Activated CD4-positive, alpha-beta T cell treated with anti-CD3 and anti-CD28 coated beads for 36 hours (primary cell): ENCODE data around the gene NDUFAF2. TPM values are rescaled to one million over a fixed set of nuclear protein-coding genes. Genes with fewer than 3 reads are reported as not detected.

Experiments
- ATAC-seq: fragments of 200-7000 bp; cut with Tn5 transposase; one replicate; pipeline ENCODE4 v1.10.0; 2021; ENCODE audit warnings: mild to moderate bottlenecking, moderate library complexity
- CTCF ChIA-PET: fragments of 350-600 bp; sonication (Branson Sonifier 250); formaldehyde crosslinking; loops from one replicate; lab custom pipeline; 2021; ENCODE audit warnings: antibody characterized with exemption; lab: Charles Lee
- POLR2A ChIA-PET: fragments of 350-600 bp; sonication (Branson Sonifier 250); formaldehyde crosslinking; loops from one replicate; lab custom pipeline; 2021; ENCODE audit warnings: antibody characterized with exemption, inconsistent platforms; lab: Charles Lee
- DNase-seq: peaks from one replicate; pipeline ENCODE4 v3.0.0-alpha.2; 2020
- H3K27ac Mint-ChIP-seq: one replicate; pipeline ENCODE4 v1.8.0; 2021; ENCODE audit warnings: mixed read lengths
- H3K27me3 Mint-ChIP-seq: one replicate; pipeline ENCODE4 v1.8.0; 2021; ENCODE audit warnings: mixed read lengths
- H3K36me3 Mint-ChIP-seq: one replicate; pipeline ENCODE4 v1.8.0; 2021; ENCODE audit warnings: low read depth, mixed read lengths
- H3K4me1 Mint-ChIP-seq: one replicate; pipeline ENCODE4 v1.8.0; 2021; ENCODE audit warnings: mixed read lengths
- H3K4me3 Mint-ChIP-seq: one replicate; pipeline ENCODE4 v1.8.0; 2021; ENCODE audit warnings: mild to moderate bottlenecking, moderate library complexity, mixed read lengths
- H3K9me3 Mint-ChIP-seq: one replicate; pipeline ENCODE4 v1.8.0; 2021; ENCODE audit warnings: low read depth, mixed read lengths
- intact Hi-C, 2 experiments: fragments of 100-400 bp; cut with DNase I in 1 of 2; cut with micrococcal nuclease in 1 of 2; formaldehyde crosslinking; loops; one replicate each; pipeline versions ENCODE4 v1.14.2 to v1.15.1; 2022 to 2024; cut with DNase I, micrococcal nuclease
- total RNA-seq, 2 experiments: library from RNA; stranded (reverse); gene quantifications; one replicate each; pipeline ENCODE4 v1.2.3, GENCODE V29; 2021

Gene NDUFAF2
- total RNA-seq, 2 experiments from 2014 or later, result 39.3 to 46.6 TPM

DNA sequence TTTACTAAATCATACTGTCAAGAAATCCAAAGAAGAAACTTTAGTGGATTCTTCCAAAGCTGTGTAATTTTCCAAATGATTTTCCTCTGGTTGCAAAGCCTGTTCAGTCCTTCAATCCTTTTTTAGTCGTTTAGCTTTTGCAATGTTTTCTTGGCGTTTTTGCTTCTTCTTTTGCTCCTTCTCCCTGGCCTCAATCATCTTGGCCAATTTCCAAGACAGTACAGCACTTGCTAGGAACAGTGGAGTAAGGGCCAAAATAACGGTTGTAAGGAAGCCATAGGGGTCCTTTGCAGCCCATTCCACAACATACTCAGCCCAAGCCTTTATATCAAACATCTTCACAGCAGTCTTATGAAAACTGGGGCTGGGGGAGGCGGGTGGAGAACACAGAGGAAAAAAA is 214.8 kb downstream of the NDUFAF2 start:
- intact Hi-C loops, result loop anchor here (5.0 to 10.0 kb wide), 5 partner anchors 103 to 1147 kb away; partner anchors contain the start of gene KIF2A (in 1 of the 2)
- H3K9me3 Mint-ChIP-seq, result peaks cover 8% of the 10 kb centered on the region
- ChIA-PET CTCF (no interaction called here), POLR2A (no interaction called here)
- H3K4me3 Mint-ChIP-seq, result peak overlapping the region; percentile 17
- H3K36me3 Mint-ChIP-seq, result peaks cover 63% of the 10 kb centered on the region
- no peaks in the 10 kb centered on the region for H3K27me3 Mint-ChIP-seq
- peaks cover 35% of the 10 kb centered on the region for H3K4me1 Mint-ChIP-seq
- ATAC-seq (no peak), DNase-seq (no peak)
- H3K27ac Mint-ChIP-seq, result peak overlapping the region; percentile 67

DNA sequence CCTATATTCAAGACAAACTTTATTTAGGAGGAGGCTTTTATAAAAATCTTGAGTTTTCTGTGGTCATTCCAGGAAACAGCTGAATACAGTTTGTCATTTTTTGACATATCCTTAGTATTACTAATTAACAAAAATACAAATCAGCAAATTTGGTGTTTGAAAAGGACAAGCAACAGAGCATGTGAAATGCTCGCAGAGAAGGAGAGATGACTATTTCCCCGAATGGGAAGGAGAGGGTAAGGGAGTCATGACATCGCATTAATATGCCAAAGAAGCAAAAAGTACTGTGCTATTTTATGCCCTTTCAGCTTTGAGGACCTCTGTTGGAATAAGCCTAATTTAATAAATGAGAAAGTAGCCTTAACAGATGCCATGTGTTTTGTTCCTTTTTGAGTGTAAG is 215.5 kb downstream of the NDUFAF2 start:
- peaks cover 56% of the 10 kb centered on the region for H3K36me3 Mint-ChIP-seq
- ChIA-PET POLR2A (no interaction called here), CTCF (no interaction called here)
- H3K27me3 Mint-ChIP-seq, result no peaks in the 10 kb centered on the region
- peaks cover 35% of the 10 kb centered on the region for H3K4me1 Mint-ChIP-seq
- DNase-seq (no peak), ATAC-seq (no peak)
- intact Hi-C loops, result loop anchor here (5.0 to 10.0 kb wide), 5 partner anchors 103 to 1147 kb away; partner anchors contain the start of gene KIF2A (in 1 of the 2)
- peaks cover 5% of the 10 kb centered on the region for H3K9me3 Mint-ChIP-seq
- peak overlapping the region; percentile 60 for H3K27ac Mint-ChIP-seq
- H3K4me3 Mint-ChIP-seq, result peak overlapping the region; percentile 38

- POLR2A ChIA-PET, result no interaction called here
- peak within 1 kb of the TSS; percentile 95 for H3K27ac Mint-ChIP-seq
- CTCF ChIA-PET, result no interaction called here
- ATAC-seq, result peak; percentile 94
- peak within 1 kb of the TSS; percentile 88 for H3K4me3 Mint-ChIP-seq
- H3K4me1 Mint-ChIP-seq, result peaks cover 35% of the 10 kb centered on the region
- DNase-seq, result peak; percentile 91
- peaks cover 44% of the 10 kb centered on the region for H3K36me3 Mint-ChIP-seq
- intact Hi-C loops, result loop anchor here (1.0 to 10.0 kb wide), 13 partner anchors 40 to 1145 kb away; partner anchors contain the start of genes DEPDC1B (in 1 of the 2), ERCC8 (in 1 of the 2), KIF2A (in 1 of the 2) and NDUFAF2 (in 1 of the 2)
- H3K9me3 Mint-ChIP-seq, result peaks cover 5% of the 10 kb centered on the region
- H3K27me3 Mint-ChIP-seq, result no peaks in the 10 kb centered on the region
These were observed 217.2 kb downstream of the NDUFAF2 start, which contains the start of gene SMIM15 for GRCh38 chr5:61162010-61162831. TSS of gene SMIM15 (minus strand) at chr5:61162468. CDS start at chr5:61160171, 2,297 bp downstream.

- ATAC-seq (no peak), DNase-seq (peak; percentile 17)
- H3K27me3 Mint-ChIP-seq, result no peaks in the 10 kb centered on the region
- peaks cover 3% of the 10 kb centered on the region for H3K9me3 Mint-ChIP-seq
- POLR2A ChIA-PET, result no interaction called here
- H3K4me1 Mint-ChIP-seq, result peaks cover 35% of the 10 kb centered on the region
- peak overlapping the region; percentile 88 for H3K4me3 Mint-ChIP-seq
- CTCF ChIA-PET, result interaction anchor here (0.8 kb wide), 1 partner anchor 168 kb away, joined by 3 read pairs; the partner anchor contains the start of gene ZSWIM6
- peak overlapping the region; percentile 92 for H3K27ac Mint-ChIP-seq
- H3K36me3 Mint-ChIP-seq, result peaks cover 40% of the 10 kb centered on the region
- intact Hi-C loops, result loop anchor here (1.0 to 10.0 kb wide), 13 partner anchors 39 to 1144 kb away; partner anchors contain the start of genes DEPDC1B (in 1 of the 2), ERCC8 (in 1 of the 2), KIF2A (in 1 of the 2) and NDUFAF2 (in 1 of the 2)
These were observed 218.0 kb downstream of the NDUFAF2 start for GRCh38 chr5:61162832-61163567.

GRCh38 chr5:61163905-61164304 is 218.9 kb downstream of the NDUFAF2 start:
- ATAC-seq, result no peak
- H3K27ac Mint-ChIP-seq, result no peak overlapping the region
- H3K36me3 Mint-ChIP-seq, result peaks cover 33% of the 10 kb centered on the region
- no peaks in the 10 kb centered on the region for H3K9me3 Mint-ChIP-seq
- intact Hi-C loops, result loop anchor here (2.0 to 10.0 kb wide), 9 partner anchors 107 to 1143 kb away; partner anchors contain the start of genes DEPDC1B (in 1 of the 2) and KIF2A (in 1 of the 2)
- ChIA-PET POLR2A (interaction anchor here (0.6 to 0.8 kb wide), 3 partner anchors 63 to 78 kb away, joined by 3 to 4 read pairs (median 4); no protein-coding TSS in a partner anchor), CTCF (interaction anchor here (0.7 to 0.8 kb wide), 2 partner anchors 168 to 300 kb away, joined by 3 read pairs; partner anchors contain the start of gene ZSWIM6)
- H3K27me3 Mint-ChIP-seq, result no peaks in the 10 kb centered on the region
- H3K4me3 Mint-ChIP-seq, result peak overlapping the region; percentile 2
- peaks cover 32% of the 10 kb centered on the region for H3K4me1 Mint-ChIP-seq
- DNase-seq, result no peak

GRCh38 chr5:61167382-61167781 is 222.4 kb downstream of the NDUFAF2 start:
- Mint-ChIP-seq H3K9me3 (no peaks in the 10 kb centered on the region), H3K4me1 (peaks cover 12% of the 10 kb centered on the region), H3K27ac (no peak overlapping the region), H3K36me3 (peaks cover 5% of the 10 kb centered on the region), H3K4me3 (no peak overlapping the region), H3K27me3 (no peaks in the 10 kb centered on the region)
- intact Hi-C loops, result loop anchor here in 1 of 2 experiments (10.0 kb wide), 1 partner anchor 237 kb away; no protein-coding TSS in a partner anchor
- ChIA-PET CTCF (no interaction called here), POLR2A (no interaction called here)
- DNase-seq, result peak; percentile 14
- ATAC-seq, result no peak

DNA sequence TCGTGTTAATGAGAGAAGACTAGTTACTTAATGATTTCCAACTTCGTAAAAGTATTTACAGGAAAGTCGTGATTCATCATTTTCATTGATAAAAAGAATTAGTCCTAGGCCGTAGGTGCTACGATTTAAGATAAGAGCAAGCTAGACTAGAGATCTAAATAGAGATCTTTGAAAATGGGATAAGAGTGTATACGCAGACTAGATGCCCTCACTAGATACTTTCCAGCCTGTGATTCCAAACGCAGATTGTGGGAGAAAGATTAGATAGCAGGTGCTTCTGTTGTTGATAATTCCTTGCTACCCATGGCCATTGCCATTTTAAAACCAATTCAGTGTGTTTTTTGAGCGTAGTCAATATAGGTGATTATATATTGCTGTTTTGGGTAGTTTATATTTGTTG is 223.9 kb downstream of the NDUFAF2 start:
- DNase-seq (no peak), ATAC-seq (no peak)
- Mint-ChIP-seq H3K4me1 (no peaks in the 10 kb centered on the region), H3K36me3 (no peaks in the 10 kb centered on the region), H3K27ac (no peak overlapping the region), H3K4me3 (no peak overlapping the region), H3K9me3 (no peaks in the 10 kb centered on the region), H3K27me3 (no peaks in the 10 kb centered on the region)
- ChIA-PET POLR2A (no interaction called here), CTCF (no interaction called here)
- intact Hi-C loops, result loop anchor here in 1 of 2 experiments (10.0 kb wide), 1 partner anchor 236 kb away; no protein-coding TSS in a partner anchor

GRCh38 chr5:61171479-61171878 is 226.5 kb downstream of the NDUFAF2 start:
- no peaks in the 10 kb centered on the region for H3K4me1 Mint-ChIP-seq
- no peak for ATAC-seq
- no peaks in the 10 kb centered on the region for H3K36me3 Mint-ChIP-seq
- intact Hi-C loops, result no loop called here
- no peak for DNase-seq
- no peak overlapping the region for H3K4me3 Mint-ChIP-seq
- ChIA-PET CTCF (interaction anchor here (0.6 kb wide), 1 partner anchor 212 kb away, joined by 3 read pairs; no protein-coding TSS in a partner anchor), POLR2A (no interaction called here)
- no peaks in the 10 kb centered on the region for H3K27me3 Mint-ChIP-seq
- no peak overlapping the region for H3K27ac Mint-ChIP-seq
- no peaks in the 10 kb centered on the region for H3K9me3 Mint-ChIP-seq

GRCh38 chr5:61176631-61177030 is 231.6 kb downstream of the NDUFAF2 start:
- DNase-seq (no peak), ATAC-seq (no peak)
- intact Hi-C loops, result no loop called here
- H3K36me3 Mint-ChIP-seq, result no peaks in the 10 kb centered on the region
- no peak overlapping the region for H3K4me3 Mint-ChIP-seq
- H3K9me3 Mint-ChIP-seq, result no peaks in the 10 kb centered on the region
- H3K27me3 Mint-ChIP-seq, result no peaks in the 10 kb centered on the region
- H3K27ac Mint-ChIP-seq, result no peak overlapping the region
- ChIA-PET CTCF (no interaction called here), POLR2A (no interaction called here)
- H3K4me1 Mint-ChIP-seq, result peaks cover 2% of the 10 kb centered on the region

- ChIA-PET POLR2A (no interaction called here), CTCF (interaction anchor here (0.9 kb wide), 1 partner anchor 201 kb away, joined by 3 read pairs; no protein-coding TSS in a partner anchor)
- DNase-seq, result no peak
- no peak overlapping the region for H3K27ac Mint-ChIP-seq
- no peaks in the 10 kb centered on the region for H3K9me3 Mint-ChIP-seq
- no peaks in the 10 kb centered on the region for H3K36me3 Mint-ChIP-seq
- no peak overlapping the region for H3K4me3 Mint-ChIP-seq
- H3K4me1 Mint-ChIP-seq, result peaks cover 2% of the 10 kb centered on the region
- intact Hi-C loops, result no loop called here
- H3K27me3 Mint-ChIP-seq, result no peaks in the 10 kb centered on the region
- ATAC-seq, result no peak
These were observed 232.1 kb downstream of the NDUFAF2 start for GRCh38 chr5:61177070-61177469.

DNA sequence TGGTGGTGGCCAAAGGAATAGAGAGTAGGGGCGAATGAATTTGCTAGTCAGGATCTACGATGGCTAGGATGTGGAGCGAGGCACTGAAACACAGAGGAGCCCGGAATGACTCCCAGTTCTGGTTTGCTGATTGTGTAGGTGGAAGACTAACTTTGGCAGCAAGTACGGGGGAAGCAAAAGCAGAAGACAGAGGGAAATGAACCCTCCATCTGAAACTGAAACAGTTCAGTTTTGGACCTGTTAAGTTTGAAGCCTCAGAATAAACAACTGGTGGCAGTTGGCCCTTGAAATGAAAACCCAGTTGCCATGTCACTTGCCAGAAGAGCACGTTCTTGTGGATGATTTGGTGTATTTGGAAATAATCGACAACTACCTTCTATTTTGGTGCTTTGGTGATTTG is 232.7 kb downstream of the NDUFAF2 start:
- Mint-ChIP-seq H3K9me3 (no peaks in the 10 kb centered on the region), H3K4me1 (peaks cover 2% of the 10 kb centered on the region), H3K27ac (no peak overlapping the region), H3K4me3 (no peak overlapping the region), H3K36me3 (no peaks in the 10 kb centered on the region), H3K27me3 (no peaks in the 10 kb centered on the region)
- DNase-seq (no peak), ATAC-seq (no peak)
- intact Hi-C loops, result no loop called here
- ChIA-PET POLR2A (no interaction called here), CTCF (interaction anchor here (0.9 to 1.4 kb wide), 2 partner anchors 13 to 202 kb away, joined by 3 to 5 read pairs; no protein-coding TSS in a partner anchor)
